Measurements from ENCODE around the gene BSCL2. TPM values are rescaled to one million over a fixed set of nuclear protein-coding genes. Genes with fewer than 3 reads are reported as not detected.
A peak's percentile ranks its signal among the peaks of the same experiment; 100 is the strongest.
"Not testable (repeated sequence)": the region's sequence is repeated elsewhere in the genome, so short reads cannot be mapped to it uniquely, and the experiment has no call there.

BSCL2 gene
- total and polyA plus RNA-seq, 4 donors, result 147 to 261 (median 201) TPM

- WGBS (ENCODE audit: insufficient coverage), result 89% methylated on average over 8 of the region's 12 CpGs
- peaks cover 31% of the 10 kb centered on the region for H3K4me1 ChIP-seq (ENCODE audit: control insufficient read depth, insufficient read depth, low read length)
Measured at GRCh38 chr11:62650283-62650682, 56.9 kb downstream of the BSCL2 start.

GRCh38 chr11:62649486-62649885 lies 57.7 kb downstream of the BSCL2 start:
- WGBS (ENCODE audit: insufficient coverage), result 97% methylated on average over 11 of the region's 11 CpGs
- H3K27ac ChIP-seq (ENCODE audit: low read depth, low read length), result no peak overlapping the region
- no peak for DNase-seq (ENCODE audit: low read depth in 4 of 6, low spot score in 6 of 6)
- no peak overlapping the region for H3K4me3 ChIP-seq (ENCODE audit: low read depth, low read length)
- H3K36me3 ChIP-seq (ENCODE audit: control insufficient read depth, insufficient read depth, low read length), result peaks cover 37% of the 10 kb centered on the region
- no peaks in the 10 kb centered on the region for H3K27me3 ChIP-seq (ENCODE audit: control insufficient read depth, insufficient read depth, low read length)
- peaks cover 37% of the 10 kb centered on the region for H3K4me1 ChIP-seq (ENCODE audit: control insufficient read depth, insufficient read depth, low read length)
- H3K9me3 ChIP-seq (ENCODE audit: control insufficient read depth, insufficient read depth, low read length), result no peaks in the 10 kb centered on the region

More at GRCh38 chr11:62650283-62650682, 56.9 kb downstream of the BSCL2 start:
- not testable (repeated sequence) for H3K9me3 ChIP-seq (ENCODE audit: control insufficient read depth, insufficient read depth, low read length); H3K27ac ChIP-seq (ENCODE audit: low read depth, low read length); H3K27me3 ChIP-seq (ENCODE audit: control insufficient read depth, insufficient read depth, low read length); DNase-seq (ENCODE audit: low read depth in 4 of 6, low spot score in 6 of 6); H3K4me3 ChIP-seq (ENCODE audit: low read depth, low read length)
- peaks cover 32% of the 10 kb centered on the region for H3K36me3 ChIP-seq (ENCODE audit: control insufficient read depth, insufficient read depth, low read length)

DNA sequence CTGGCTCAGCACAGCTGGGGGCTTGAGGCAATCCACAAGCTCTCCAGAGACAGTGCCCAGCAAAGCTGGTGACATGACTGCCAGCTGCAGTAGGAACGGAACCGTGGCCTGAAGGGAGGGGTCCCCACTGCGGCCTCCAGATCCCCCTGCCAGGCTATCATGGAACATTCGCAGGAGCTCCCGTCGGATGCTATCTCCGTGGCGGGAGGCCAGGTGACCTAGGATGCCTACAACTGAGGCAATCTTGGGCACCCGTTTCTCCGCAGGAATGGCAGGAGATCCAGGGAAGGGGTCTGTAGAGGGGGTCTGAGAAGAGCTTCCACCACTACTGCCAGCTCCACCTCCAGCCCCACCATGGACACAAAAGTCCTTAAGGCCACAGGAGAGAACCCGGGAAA lies 58.3 kb downstream of the BSCL2 start:
- H3K36me3 ChIP-seq (ENCODE audit: control insufficient read depth, insufficient read depth, low read length), result peaks cover 42% of the 10 kb centered on the region
- DNase-seq (ENCODE audit: low read depth in 4 of 6, low spot score in 6 of 6), result no peak
- H3K9me3 ChIP-seq (ENCODE audit: control insufficient read depth, insufficient read depth, low read length), result no peaks in the 10 kb centered on the region
- no peak overlapping the region for H3K27ac ChIP-seq (ENCODE audit: low read depth, low read length)
- H3K4me1 ChIP-seq (ENCODE audit: control insufficient read depth, insufficient read depth, low read length), result peaks cover 37% of the 10 kb centered on the region
- H3K27me3 ChIP-seq (ENCODE audit: control insufficient read depth, insufficient read depth, low read length), result no peaks in the 10 kb centered on the region
- H3K4me3 ChIP-seq (ENCODE audit: low read depth, low read length), result no peak overlapping the region
- 89% methylated on average over 8 of the region's 11 CpGs for WGBS (ENCODE audit: insufficient coverage)

DNA sequence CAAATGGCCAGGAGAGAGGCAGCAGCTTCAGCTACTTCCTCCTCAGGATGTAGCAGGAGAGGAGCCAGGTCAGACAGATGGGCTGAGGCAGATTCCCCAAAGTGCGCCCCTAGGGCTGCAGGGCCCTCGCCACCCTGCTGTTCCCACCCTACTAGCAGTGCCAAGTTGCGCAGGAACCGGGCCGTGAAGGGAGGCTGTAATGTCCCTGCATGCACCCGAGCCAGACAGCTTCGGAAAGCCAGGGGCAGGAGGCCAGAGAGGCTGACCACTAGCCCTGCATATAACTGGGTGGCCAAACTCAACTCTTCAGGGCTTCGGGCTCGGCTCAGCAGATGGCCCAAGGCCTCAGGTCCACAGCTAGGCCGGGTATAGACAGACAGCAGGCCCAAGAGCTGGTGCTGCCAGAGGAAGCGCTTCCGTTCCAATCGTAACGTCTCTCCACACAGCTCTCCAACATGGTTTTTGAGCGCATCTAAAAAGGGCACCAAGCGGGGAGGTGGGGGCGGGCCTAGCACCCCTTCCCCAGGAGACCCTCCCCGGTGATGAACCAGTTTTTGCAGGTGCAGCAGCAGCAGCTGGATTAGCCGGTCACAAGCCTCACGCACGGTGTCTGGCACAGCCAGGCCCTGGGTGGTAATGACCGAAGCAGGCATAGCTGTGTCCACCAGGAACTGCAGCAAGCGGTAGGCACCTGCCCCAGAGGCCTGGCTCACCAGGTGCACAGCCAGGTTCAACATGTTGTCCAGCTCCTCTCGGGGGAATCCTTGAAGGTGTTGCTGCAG lies 58.8 kb downstream of the BSCL2 start:
- Histone ChIP-seq H3K4me1 (ENCODE audit: control insufficient read depth, insufficient read depth, low read length) (peaks cover 37% of the 10 kb centered on the region), H3K9me3 (ENCODE audit: control insufficient read depth, insufficient read depth, low read length) (no peaks in the 10 kb centered on the region), H3K27ac (ENCODE audit: low read depth, low read length) (no peak overlapping the region), H3K27me3 (ENCODE audit: control insufficient read depth, insufficient read depth, low read length) (no peaks in the 10 kb centered on the region), H3K36me3 (ENCODE audit: control insufficient read depth, insufficient read depth, low read length) (peaks cover 48% of the 10 kb centered on the region), H3K4me3 (ENCODE audit: low read depth, low read length) (no peak overlapping the region)
- WGBS (ENCODE audit: insufficient coverage), result 92% methylated on average over 24 of the region's 24 CpGs
- DNase-seq (ENCODE audit: low read depth in 4 of 6, low spot score in 6 of 6), result no peak

- no peak for DNase-seq (ENCODE audit: low read depth in 4 of 6, low spot score in 6 of 6)
- no peak overlapping the region for H3K4me3 ChIP-seq (ENCODE audit: low read depth, low read length)
- H3K4me1 ChIP-seq (ENCODE audit: control insufficient read depth, insufficient read depth, low read length), result peaks cover 33% of the 10 kb centered on the region
- WGBS (ENCODE audit: insufficient coverage), result 88% methylated on average over 6 of the region's 6 CpGs
- H3K36me3 ChIP-seq (ENCODE audit: control insufficient read depth, insufficient read depth, low read length), result peaks cover 52% of the 10 kb centered on the region
- no peak overlapping the region for H3K27ac ChIP-seq (ENCODE audit: low read depth, low read length)
- no peaks in the 10 kb centered on the region for H3K27me3 ChIP-seq (ENCODE audit: control insufficient read depth, insufficient read depth, low read length)
- H3K9me3 ChIP-seq (ENCODE audit: control insufficient read depth, insufficient read depth, low read length), result no peaks in the 10 kb centered on the region
Measured at GRCh38 chr11:62647609-62648005, 59.6 kb downstream of the BSCL2 start.

DNA sequence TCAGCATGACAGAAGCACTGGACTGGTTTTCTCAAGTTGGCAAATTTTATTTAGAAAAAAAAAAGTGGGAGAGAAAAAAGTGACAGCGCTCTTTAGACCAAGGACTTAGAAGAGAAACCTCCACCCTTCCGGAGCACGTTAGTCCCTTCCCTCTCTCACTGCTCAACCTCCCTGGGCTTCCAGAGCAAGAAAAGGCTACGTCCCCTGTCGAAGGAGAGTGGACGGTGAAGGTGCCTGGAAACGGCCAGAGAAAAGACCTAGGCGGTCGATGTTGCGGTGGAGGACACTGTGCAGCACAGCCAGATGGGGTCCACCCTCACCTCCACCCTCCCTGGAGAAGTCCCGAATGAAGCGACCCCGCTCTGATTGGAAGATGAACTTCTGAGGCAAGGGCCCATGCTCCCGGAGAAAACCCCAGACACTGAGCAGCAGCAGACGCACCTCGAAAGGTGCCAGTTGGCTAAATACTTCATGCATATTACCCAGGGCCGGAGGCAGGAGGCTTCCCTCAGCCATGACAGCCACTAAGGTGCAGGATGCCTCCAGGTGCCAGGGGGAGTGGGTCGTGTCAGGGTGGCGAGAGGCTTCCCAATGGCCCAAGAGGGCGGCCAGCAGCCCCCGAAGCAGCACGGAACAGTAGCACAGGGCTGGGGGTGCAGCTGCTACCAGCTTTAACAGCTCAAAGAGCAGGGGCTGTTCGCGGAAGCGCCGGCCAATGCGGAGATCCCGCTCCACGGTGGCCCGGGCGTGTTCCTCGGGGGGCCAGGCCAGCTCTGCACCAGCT lies 60.2 kb downstream of the BSCL2 start:
- Histone ChIP-seq H3K27ac (ENCODE audit: low read depth, low read length) (peak overlapping the region; percentile 33), H3K4me3 (ENCODE audit: low read depth, low read length) (peak overlapping the region; percentile 99), H3K4me1 (ENCODE audit: control insufficient read depth, insufficient read depth, low read length) (peaks cover 29% of the 10 kb centered on the region), H3K36me3 (ENCODE audit: control insufficient read depth, insufficient read depth, low read length) (peaks cover 52% of the 10 kb centered on the region), H3K27me3 (ENCODE audit: control insufficient read depth, insufficient read depth, low read length) (no peaks in the 10 kb centered on the region), H3K9me3 (ENCODE audit: control insufficient read depth, insufficient read depth, low read length) (no peaks in the 10 kb centered on the region)
- no peak for DNase-seq (ENCODE audit: low read depth in 4 of 6, low spot score in 6 of 6)
- 81% methylated on average over 23 of the region's 32 CpGs for WGBS (ENCODE audit: insufficient coverage)

GRCh38 chr11:62645946-62646824 lies 61.0 kb downstream of the BSCL2 start, which contains the start of gene GANAB:
Gene GANAB (minus strand): TSS chr11:62646613. CDS start chr11:62646599, 14 bp downstream.
- 0% methylated on average over 73 of the region's 73 CpGs for WGBS (ENCODE audit: insufficient coverage)
- Histone ChIP-seq H3K36me3 (ENCODE audit: control insufficient read depth, insufficient read depth, low read length) (peaks cover 52% of the 10 kb centered on the region), H3K9me3 (ENCODE audit: control insufficient read depth, insufficient read depth, low read length) (no peaks in the 10 kb centered on the region), H3K4me3 (ENCODE audit: low read depth, low read length) (peak within 1 kb of the TSS; percentile 99), H3K27ac (ENCODE audit: low read depth, low read length) (peak within 1 kb of the TSS; percentile 98), H3K27me3 (ENCODE audit: control insufficient read depth, insufficient read depth, low read length) (no peaks in the 10 kb centered on the region), H3K4me1 (ENCODE audit: control insufficient read depth, insufficient read depth, low read length) (peaks cover 23% of the 10 kb centered on the region)
- peak; percentile 88 to 99 (median 97) for DNase-seq (ENCODE audit: low read depth in 4 of 6, low spot score in 6 of 6)

DNA sequence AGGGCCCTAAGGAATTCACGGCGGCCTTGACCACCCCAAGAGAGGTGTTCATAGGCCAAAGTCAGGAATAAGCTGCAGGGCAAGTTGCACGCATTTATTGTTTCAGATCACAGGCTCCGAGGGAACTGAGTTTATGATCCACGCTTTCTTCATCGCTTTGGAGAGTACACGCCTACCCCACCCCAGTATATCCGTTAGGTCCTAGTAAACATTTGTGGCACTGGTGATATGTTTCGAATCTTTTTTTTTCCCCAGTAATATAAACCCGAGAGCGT lies 61.6 kb downstream of the BSCL2 start:
- 8% methylated on average over 4 of the region's 11 CpGs for WGBS (ENCODE audit: insufficient coverage)
- H3K4me1 ChIP-seq (ENCODE audit: control insufficient read depth, insufficient read depth, low read length), result peaks cover 23% of the 10 kb centered on the region
- peak overlapping the region; percentile 99 for H3K4me3 ChIP-seq (ENCODE audit: low read depth, low read length)
- no peaks in the 10 kb centered on the region for H3K9me3 ChIP-seq (ENCODE audit: control insufficient read depth, insufficient read depth, low read length)
- DNase-seq (ENCODE audit: low read depth in 4 of 6, low spot score in 6 of 6), result no peak
- H3K27ac ChIP-seq (ENCODE audit: low read depth, low read length), result peak overlapping the region; percentile 98
- peaks cover 52% of the 10 kb centered on the region for H3K36me3 ChIP-seq (ENCODE audit: control insufficient read depth, insufficient read depth, low read length)
- no peaks in the 10 kb centered on the region for H3K27me3 ChIP-seq (ENCODE audit: control insufficient read depth, insufficient read depth, low read length)

- H3K4me1 ChIP-seq (ENCODE audit: control insufficient read depth, insufficient read depth, low read length), result peaks cover 23% of the 10 kb centered on the region
- no peaks in the 10 kb centered on the region for H3K27me3 ChIP-seq (ENCODE audit: control insufficient read depth, insufficient read depth, low read length)
- 88% methylated on average over 4 of the region's 8 CpGs for WGBS (ENCODE audit: insufficient coverage)
- H3K9me3 ChIP-seq (ENCODE audit: control insufficient read depth, insufficient read depth, low read length), result no peaks in the 10 kb centered on the region
- no peak overlapping the region for H3K4me3 ChIP-seq (ENCODE audit: low read depth, low read length)
- H3K27ac ChIP-seq (ENCODE audit: low read depth, low read length), result no peak overlapping the region
- peaks cover 44% of the 10 kb centered on the region for H3K36me3 ChIP-seq (ENCODE audit: control insufficient read depth, insufficient read depth, low read length)
- DNase-seq (ENCODE audit: low read depth in 4 of 6, low spot score in 6 of 6), result no peak
Measured at GRCh38 chr11:62644220-62644619, 63.0 kb downstream of the BSCL2 start.

Data from spinal cord (tissue), 10 donors.